PC-3 (cell line): Measurements from ENCODE around the gene SLC12A8.

Experiments used
- CTCF ChIP-seq: fragments of 300-600 bp; sonication (generic); conservative IDR thresholded peaks from 2 replicates; pipeline ENCODE4 v1.5.1; 2017; ENCODE audit warnings: antibody characterized with exemption, low read depth, mild to moderate bottlenecking, low read length
- EZH2 ChIP-seq: fragments of 300-600 bp; sonication (generic); IDR thresholded peaks from one replicate; pipeline ENCODE4 v1.6.1; 2017; ENCODE audit warnings: antibody characterized with exemption, mild to moderate bottlenecking, low read length; ENCODE audit not compliant: unreplicated experiment
- EZH2phosphoT487 ChIP-seq: fragments of 300-600 bp; sonication (generic); IDR thresholded peaks from 2 replicates; pipeline ENCODE4 v1.6.1; 2018; ENCODE audit warnings: mild to moderate bottlenecking, antibody characterized with exemption, low read length, borderline replicate concordance

- no peak for TF ChIP-seq CTCF
- TF ChIP-seq EZH2 = no peak
- TF ChIP-seq EZH2phosphoT487 = no peak
Measured at GRCh38 chr3:125073390-125073905, 139.1 kb downstream of the SLC12A8 start.
